Stimulated activated naive CD8-positive, alpha-beta T cell treated with anti-CD3 and anti-CD28 coated beads, Interleukin-15, Interleukin-2, amounts not matched to agents 100 ng/mL and 50 ng/mL, for 24 hours (primary cell): Measurements from ENCODE around the gene HRH3.

Source experiments
- H3K27ac Mint-ChIP-seq: one replicate; pipeline ENCODE4 v1.8.0; 2021; ENCODE audit warnings: mild to moderate bottlenecking, mixed read lengths
- H3K27me3 Mint-ChIP-seq: one replicate; pipeline ENCODE4 v1.8.0; 2021; ENCODE audit warnings: mixed read lengths
- H3K36me3 Mint-ChIP-seq: one replicate; pipeline ENCODE4 v1.8.0; 2021; ENCODE audit warnings: low read depth, mixed read lengths
- H3K4me1 Mint-ChIP-seq: one replicate; pipeline ENCODE4 v1.8.0; 2021; ENCODE audit warnings: low read depth, mixed read lengths
- H3K4me3 Mint-ChIP-seq: one replicate; pipeline ENCODE4 v1.8.0; 2021; ENCODE audit warnings: mild to moderate bottlenecking, mixed read lengths
- H3K9me3 Mint-ChIP-seq: one replicate; pipeline ENCODE4 v1.8.0; 2021; ENCODE audit warnings: mixed read lengths

HRH3 gene

DNA sequence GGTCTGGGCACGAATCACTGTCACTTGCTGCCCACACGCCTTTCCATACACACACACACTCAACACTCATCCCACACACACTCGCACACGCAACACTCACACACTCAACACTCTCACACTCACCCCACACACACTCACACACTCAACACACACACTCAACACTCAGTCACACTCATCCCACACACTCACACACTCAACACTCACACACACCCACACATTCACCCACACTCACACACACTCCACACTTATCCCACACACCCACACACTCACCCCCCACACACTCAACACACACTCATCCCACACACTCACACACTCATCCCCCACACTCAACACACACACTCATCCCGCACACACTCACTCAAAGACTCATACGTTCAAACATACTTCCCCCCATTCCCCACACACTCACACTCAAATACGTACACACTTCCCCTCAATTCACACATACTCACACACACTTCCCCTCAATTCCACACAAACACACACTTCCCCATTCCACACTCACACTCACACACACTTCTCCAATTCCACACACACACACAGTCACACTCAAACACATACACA lies 9.0 kb upstream of the HRH3 start:
- Mint-ChIP-seq H3K4me3 (no peak overlapping the region), H3K4me1 (no peaks in the 10 kb centered on the region), H3K36me3 (no peaks in the 10 kb centered on the region), H3K27ac (no peak overlapping the region), H3K9me3 (no peaks in the 10 kb centered on the region), H3K27me3 (peaks cover 14% of the 10 kb centered on the region)

DNA sequence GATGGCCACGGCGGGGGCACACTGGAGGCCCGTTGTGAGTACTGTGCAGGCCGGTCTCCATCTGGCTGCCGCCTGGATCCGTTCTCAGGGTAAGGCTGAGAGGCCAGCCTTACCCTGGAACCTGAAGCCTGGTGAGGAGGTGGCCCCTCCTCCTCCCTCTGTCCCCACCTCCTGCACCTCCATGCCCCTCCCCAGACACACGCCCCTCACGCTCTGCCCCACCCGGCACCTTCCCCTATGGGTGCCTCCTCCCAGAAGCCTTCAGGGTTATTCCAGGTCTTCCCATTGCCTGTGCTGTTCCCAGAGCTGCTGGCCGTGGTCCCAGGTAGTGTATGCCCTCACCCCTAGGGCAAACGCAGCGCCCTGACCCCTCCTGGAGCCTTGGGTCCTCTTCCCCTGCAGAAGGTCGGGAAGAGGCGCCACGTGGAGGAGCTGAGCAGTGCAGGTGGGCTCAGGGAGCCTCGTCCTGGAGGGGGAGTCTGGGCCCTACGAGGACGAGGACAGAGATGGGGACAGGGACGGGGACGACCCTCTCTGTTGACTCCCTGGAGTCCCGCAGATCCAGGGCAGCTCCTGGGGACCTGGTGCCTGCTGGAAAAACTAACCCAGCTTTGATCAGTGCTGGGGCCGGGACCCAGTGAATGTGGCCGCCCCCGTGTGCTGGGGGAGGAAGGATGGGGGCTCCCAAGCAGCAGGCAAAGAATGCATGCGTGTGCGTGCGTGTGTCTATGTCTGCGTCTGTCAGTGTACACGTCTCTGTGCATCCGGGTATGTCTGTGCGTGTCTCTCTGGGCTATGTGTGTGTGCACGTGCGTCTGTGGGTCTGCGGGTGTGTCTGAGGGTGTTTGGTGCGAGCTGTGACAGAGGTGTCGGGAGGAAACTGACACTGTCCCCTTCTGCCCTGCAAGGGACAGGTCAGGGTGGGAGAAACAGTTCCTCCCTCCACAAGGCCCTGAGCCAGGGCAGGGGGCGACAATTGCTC lies 8.2 kb upstream of the HRH3 start:
- H3K27ac Mint-ChIP-seq, result no peak overlapping the region
- no peak overlapping the region for H3K4me3 Mint-ChIP-seq
- H3K4me1 Mint-ChIP-seq, result no peaks in the 10 kb centered on the region
- H3K36me3 Mint-ChIP-seq, result no peaks in the 10 kb centered on the region
- no peaks in the 10 kb centered on the region for H3K9me3 Mint-ChIP-seq
- H3K27me3 Mint-ChIP-seq, result peaks cover 14% of the 10 kb centered on the region

DNA sequence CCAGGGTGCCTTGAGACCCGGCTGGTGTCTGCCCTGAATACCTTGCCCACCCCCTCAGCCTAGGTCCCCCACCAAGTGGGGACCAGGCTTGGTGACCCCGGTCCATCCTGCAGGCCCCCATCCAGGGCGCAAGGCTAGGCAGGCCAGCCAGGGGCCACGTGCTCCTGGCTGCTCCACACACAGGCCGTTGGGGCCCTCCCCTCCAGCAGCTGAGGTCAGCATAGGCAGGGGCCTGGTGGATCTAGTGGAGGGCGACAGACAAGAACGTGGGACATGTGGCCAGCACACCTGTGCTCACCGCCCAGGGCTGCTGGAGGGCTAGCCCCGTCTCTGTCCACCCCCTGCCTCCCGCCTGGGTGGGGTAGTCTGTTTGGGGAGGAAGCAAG lies 7.5 kb upstream of the HRH3 start:
- no peaks in the 10 kb centered on the region for H3K9me3 Mint-ChIP-seq
- H3K4me3 Mint-ChIP-seq, result no peak overlapping the region
- no peak overlapping the region for H3K27ac Mint-ChIP-seq
- no peaks in the 10 kb centered on the region for H3K4me1 Mint-ChIP-seq
- peaks cover 18% of the 10 kb centered on the region for H3K27me3 Mint-ChIP-seq
- H3K36me3 Mint-ChIP-seq, result no peaks in the 10 kb centered on the region

DNA sequence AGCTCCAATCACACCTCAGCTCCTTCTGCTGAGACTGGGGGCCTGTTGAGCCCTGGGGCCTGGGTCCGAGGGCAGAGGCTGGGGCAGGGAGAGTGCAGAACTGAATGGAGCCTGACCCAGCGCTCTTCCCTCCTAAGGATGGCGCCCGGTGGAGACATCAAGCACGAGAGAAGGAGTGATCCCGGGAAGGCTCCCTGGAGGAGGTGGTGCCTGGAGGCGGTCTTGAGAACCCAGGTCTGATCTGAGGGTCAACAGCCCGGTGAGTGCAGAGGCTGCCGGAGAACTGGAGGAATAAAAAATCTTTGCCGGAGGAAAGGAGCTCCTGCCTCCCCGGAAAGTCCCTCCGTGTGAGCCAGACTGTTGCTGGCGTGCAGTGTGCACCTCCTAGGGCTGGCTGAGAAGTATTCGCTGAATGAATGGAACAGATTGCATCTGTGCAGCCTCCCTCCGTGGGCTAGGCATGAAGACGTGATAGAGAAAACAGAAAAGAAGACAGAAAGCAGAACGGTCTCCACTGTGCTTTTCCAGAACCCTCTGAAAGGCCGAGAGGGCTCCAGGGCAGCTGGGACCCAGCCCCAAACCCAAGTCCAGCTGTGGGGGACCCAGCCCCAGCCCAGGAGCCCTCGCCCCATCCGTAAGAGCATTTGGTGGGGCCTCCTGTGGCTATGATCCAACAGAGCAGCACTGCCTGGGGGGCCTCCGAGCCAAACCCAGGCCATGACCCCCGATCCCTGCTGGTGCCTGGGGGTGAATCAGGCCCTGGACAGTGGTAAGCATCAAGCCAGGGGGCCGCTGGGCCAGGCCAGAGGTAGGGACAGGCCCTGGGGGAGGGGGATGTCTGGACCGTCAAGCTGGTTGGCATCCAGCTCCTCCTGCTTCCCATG lies 6.9 kb upstream of the HRH3 start:
- Mint-ChIP-seq H3K4me1 (no peaks in the 10 kb centered on the region), H3K4me3 (no peak overlapping the region), H3K27ac (no peak overlapping the region), H3K9me3 (no peaks in the 10 kb centered on the region), H3K36me3 (no peaks in the 10 kb centered on the region), H3K27me3 (peaks cover 18% of the 10 kb centered on the region)

DNA sequence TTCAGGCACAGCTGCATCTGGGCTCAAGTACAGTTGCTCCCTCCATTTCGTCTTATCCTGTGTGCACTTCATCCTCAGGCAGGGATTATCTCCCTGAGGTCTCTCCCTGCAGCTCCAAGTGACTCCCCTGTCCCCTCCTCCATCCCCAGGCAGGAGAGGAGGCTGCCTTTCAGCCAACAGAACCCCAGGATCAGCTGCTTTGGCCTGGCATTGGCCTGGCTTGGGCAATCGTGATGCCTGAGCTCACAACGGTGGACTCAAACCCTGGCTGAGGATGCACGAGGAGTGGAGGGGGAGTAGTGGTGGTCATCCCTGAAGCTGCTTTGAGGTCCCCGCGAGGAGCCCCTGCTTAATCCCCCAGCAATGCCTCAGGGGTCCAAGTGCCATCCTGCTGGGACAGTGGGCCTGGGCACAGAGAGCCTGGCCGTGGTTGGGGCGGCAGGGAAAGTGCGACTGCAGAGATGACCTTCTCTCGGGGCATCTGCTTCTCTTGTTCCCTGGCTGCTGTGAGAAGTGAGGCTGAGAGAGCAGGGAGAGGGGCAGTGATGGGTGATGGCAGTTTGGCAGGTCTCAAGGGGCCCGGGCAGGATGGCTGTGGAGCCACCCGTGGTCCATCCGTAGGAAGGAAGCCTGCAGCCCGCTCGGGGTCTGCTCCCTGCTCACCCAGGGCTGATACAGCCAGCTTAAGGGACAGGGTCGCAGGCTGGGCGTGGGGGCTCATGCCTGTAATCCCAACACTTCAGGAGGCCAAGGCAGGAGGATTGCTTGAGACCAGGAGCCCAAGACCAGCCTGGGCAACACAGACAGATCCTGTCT lies 6.0 kb upstream of the HRH3 start:
- no peaks in the 10 kb centered on the region for H3K36me3 Mint-ChIP-seq
- H3K9me3 Mint-ChIP-seq, result no peaks in the 10 kb centered on the region
- no peak overlapping the region for H3K4me3 Mint-ChIP-seq
- H3K4me1 Mint-ChIP-seq, result no peaks in the 10 kb centered on the region
- peaks cover 25% of the 10 kb centered on the region for H3K27me3 Mint-ChIP-seq
- no peak overlapping the region for H3K27ac Mint-ChIP-seq

DNA sequence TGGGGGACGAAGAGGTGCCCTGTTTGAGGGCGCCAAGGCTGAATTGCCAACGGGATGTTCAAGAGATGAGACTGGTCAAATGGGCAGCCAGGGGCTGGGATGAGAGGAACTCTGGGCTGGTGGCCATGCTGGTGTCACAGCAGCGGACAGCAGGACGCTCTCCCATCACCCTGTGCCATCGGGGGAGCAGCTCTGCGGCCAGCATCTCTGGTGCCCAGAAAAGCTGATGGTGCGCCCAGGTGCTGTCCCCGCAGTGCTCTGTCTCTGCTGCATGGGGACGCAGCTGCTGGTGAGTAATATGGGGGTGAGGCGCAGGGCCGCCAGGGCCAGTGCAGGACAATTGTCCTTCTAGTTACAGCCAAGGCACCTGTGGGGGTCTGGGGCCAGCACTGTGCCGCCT lies 4.9 kb upstream of the HRH3 start:
- H3K27ac Mint-ChIP-seq, result no peak overlapping the region

DNA sequence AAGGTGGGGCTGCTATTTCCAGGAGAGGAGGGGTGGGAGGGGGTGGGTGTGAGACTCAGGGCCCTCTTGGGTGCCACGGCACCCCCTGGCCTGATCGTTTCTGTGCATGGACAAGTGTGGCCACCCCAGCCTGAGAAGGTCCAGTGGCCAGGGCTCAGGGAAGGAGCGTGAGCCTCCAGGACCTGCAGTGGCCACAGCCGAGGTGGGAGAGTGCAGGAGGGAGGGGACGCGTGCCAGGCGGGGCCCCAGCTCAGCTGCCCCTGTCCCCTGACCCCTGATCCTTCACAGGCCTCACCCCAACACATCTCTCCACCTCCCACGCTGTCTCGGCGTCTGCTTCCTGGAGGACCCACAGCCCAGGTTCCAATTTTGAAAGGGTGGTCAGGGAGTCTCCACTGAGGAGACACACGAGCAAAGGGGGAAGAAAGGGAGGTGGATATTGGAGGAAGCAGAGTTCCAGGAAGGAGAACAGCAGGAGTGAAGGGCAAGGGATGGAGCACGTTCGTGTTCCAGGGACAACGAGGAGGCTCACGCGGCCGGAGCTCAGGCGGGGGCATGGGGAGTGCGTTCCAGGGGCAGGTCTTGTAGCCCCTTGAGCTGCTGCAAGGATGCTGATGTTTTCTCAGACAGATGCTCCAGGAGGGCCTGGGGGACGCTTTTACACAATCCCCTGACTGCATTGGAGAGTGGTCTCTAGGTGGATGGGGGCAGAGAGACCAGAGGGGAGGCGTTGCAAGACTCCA lies 4.2 kb upstream of the HRH3 start:
- Mint-ChIP-seq H3K4me1 (no peaks in the 10 kb centered on the region), H3K27me3 (peaks cover 30% of the 10 kb centered on the region), H3K27ac (no peak overlapping the region), H3K9me3 (no peaks in the 10 kb centered on the region), H3K36me3 (no peaks in the 10 kb centered on the region), H3K4me3 (no peak overlapping the region)

More for the DNA sequence above, 4.9 kb upstream of the HRH3 start:
- H3K4me3 Mint-ChIP-seq, result no peak overlapping the region
- H3K4me1 Mint-ChIP-seq, result no peaks in the 10 kb centered on the region
- no peaks in the 10 kb centered on the region for H3K36me3 Mint-ChIP-seq
- H3K27me3 Mint-ChIP-seq, result peaks cover 27% of the 10 kb centered on the region
- no peaks in the 10 kb centered on the region for H3K9me3 Mint-ChIP-seq

DNA sequence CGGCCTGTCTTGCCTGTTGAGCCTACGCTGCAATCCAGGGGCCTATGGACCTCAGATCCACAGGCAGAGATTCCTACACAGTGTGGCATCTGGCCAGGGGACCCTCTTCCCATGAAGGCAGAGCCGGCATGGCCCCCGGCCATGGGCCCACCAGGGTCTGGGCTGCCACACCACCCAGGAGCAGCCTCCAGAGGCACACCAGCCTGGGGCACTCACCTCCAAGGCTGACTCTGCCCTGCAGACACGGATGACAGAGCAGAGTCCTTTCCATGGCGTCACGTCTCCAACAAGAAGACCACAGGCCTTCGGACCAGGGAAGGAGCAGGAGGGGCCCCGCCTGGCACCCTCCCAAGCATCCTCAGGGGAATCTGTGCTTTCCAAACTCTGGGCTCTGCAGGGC lies 3.5 kb upstream of the HRH3 start:
- Mint-ChIP-seq H3K27ac (no peak overlapping the region), H3K9me3 (no peaks in the 10 kb centered on the region), H3K4me3 (no peak overlapping the region), H3K4me1 (no peaks in the 10 kb centered on the region), H3K27me3 (peaks cover 34% of the 10 kb centered on the region), H3K36me3 (no peaks in the 10 kb centered on the region)

DNA sequence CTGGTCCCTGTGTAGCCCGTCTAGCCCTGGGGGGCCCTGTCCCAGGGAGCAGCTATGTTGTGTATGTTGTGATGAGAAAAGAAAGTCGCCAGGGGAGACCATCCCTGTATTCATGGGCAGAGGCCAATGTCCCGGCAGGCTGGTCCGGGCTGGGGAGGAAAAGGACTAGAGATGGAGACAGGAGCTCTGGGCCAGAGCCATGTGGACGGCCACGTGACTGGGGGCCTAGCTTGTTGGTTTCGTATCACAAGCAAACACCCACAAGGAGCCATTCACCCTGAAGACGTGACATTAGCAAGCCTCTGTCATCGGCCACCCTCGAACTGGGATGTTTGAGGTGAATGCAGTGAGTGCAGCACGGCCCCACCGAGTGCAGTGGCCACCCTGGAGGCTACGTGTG lies 2.9 kb upstream of the HRH3 start:
- Mint-ChIP-seq H3K36me3 (no peaks in the 10 kb centered on the region), H3K9me3 (no peaks in the 10 kb centered on the region), H3K4me3 (no peak overlapping the region), H3K4me1 (no peaks in the 10 kb centered on the region), H3K27ac (no peak overlapping the region), H3K27me3 (peaks cover 39% of the 10 kb centered on the region)

DNA sequence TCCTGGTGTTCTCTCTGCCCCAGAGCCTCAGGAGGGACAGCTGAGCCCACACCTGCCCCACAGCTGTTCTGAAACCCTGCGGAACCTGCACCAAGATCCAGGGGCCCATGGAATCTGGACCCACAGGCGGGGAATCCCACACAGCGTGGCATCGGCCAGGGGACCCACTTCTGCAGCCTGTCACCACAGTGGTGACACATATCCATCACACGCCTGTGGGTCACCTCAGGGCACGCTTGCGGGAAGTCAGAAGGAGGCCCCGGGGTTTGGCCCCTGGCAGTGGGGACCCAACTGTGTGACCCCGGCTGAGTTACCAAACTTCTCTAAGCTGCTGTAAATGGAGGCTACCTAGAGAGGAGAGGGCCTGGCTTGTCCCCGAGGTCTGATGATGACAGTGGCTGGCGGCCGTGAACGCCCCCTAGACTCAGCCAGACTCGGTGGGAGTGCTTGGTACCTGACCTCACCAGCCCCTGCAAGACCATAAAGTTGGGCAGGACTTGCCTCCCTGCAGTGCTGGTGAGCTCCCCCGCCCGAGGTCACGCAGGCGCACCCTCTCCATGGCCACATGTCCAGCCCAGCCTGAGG lies 2.3 kb upstream of the HRH3 start:
- no peaks in the 10 kb centered on the region for H3K4me1 Mint-ChIP-seq
- H3K9me3 Mint-ChIP-seq, result no peaks in the 10 kb centered on the region
- no peak overlapping the region for H3K27ac Mint-ChIP-seq
- H3K4me3 Mint-ChIP-seq, result no peak overlapping the region
- no peaks in the 10 kb centered on the region for H3K36me3 Mint-ChIP-seq
- peaks cover 39% of the 10 kb centered on the region for H3K27me3 Mint-ChIP-seq

DNA sequence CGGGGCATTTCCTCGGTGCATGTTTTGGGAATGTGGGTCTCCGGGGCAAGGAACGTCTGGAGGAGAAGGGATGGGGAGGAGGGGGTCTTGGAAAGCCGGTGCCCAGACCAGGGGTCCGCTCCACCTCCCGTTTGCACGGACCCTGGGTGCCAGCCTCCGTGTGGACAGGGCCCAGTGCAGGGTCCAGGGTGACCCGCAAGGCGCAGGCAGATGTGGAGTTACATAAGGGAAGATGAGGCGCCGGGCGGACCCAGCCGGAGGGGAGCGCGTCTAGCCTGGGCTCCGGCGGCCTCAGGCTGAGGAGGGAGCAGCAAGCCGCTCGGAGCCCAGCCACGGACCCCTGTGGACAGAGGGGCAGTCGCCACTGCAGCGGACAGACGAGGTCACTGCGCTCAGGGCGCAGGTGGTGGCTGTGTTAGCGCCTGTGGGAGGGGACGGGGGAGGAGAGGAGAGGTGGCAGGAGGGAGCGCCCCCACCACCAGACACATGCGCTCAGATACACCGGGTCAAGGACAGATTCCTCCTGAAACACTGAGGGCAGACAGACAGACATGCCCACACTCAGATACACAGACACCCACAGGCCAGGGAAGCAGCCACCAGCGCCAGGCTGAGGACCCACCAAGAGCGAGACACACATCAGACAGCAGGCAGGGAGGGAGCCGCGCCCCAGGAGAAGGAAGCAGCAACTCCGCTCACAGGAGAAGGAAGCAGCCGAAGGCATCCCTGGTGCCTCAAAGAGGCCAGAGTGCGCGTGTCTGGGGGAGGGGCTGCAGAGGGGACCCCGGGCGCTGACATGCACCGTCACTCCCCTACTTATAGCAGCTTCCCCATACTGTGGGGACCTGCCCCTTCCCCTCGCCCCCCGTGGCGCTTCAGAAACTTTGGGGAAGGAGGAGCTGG lies 839 bp upstream of the HRH3 start:
- H3K9me3 Mint-ChIP-seq, result no peaks in the 10 kb centered on the region
- H3K36me3 Mint-ChIP-seq, result no peaks in the 10 kb centered on the region
- H3K4me1 Mint-ChIP-seq, result no peaks in the 10 kb centered on the region
- H3K27ac Mint-ChIP-seq, result no peak overlapping the region
- peaks cover 34% of the 10 kb centered on the region for H3K27me3 Mint-ChIP-seq
- H3K4me3 Mint-ChIP-seq, result no peak overlapping the region

DNA sequence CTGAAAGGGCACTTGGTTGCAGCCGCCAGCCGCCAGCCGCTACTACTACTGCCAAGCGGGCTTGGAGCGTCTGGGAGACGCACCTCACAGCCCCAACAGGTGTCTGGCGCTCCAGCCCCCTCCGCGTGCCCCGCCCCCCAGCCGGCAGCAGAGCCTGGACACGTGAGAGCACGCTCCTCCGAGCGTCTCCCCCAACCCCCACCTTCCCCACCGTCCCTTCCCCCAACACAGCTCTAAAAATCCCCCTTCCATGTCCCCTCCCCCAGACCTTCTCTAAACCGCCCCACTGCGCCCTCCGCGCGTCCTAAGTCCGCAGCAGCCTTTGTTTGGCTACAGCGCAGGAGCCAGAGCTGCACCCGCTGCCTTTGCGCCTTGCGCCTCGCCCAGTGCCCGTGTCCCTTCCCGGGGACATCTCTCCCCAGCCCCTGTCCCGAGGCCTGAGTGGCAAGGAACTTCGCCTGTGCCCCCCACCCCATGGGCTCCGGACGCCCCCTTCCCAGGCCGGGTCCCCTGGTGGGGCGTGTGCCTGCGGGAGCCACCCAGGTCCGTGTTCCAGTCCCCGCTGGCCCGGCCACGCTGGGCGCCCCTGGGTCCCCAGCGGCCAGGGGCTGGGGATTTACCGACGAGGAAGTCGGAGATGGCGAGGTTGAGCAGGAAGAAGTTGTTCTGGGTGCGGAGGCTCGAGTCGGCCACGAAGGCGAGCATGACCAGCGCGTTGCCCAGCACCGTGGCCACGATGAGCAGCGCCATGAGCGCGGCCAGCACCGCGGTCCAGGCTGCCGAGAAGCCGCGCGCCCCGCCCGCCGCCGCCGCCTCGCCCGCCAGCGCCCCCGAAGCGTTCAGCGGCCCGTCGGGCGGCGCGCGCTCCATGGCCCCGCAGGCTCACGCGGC lies 732 bp downstream of the HRH3 start:
- no peaks in the 10 kb centered on the region for H3K9me3 Mint-ChIP-seq
- H3K4me1 Mint-ChIP-seq, result no peaks in the 10 kb centered on the region
- no peak overlapping the region for H3K4me3 Mint-ChIP-seq
- H3K36me3 Mint-ChIP-seq, result no peaks in the 10 kb centered on the region
- no peak overlapping the region for H3K27ac Mint-ChIP-seq
- H3K27me3 Mint-ChIP-seq, result peaks cover 36% of the 10 kb centered on the region
